SK-N-SH (cell line): Measurements from ENCODE around the gene SUFU. TPM values are rescaled to one million over a fixed set of nuclear protein-coding genes. Genes with fewer than 3 reads are reported as not detected.
A peak's percentile ranks its signal among the peaks of the same experiment; 100 is the strongest.

Source experiments
- CTCF ChIA-PET: fragments of 300-600, 350-600 bp; formaldehyde crosslinking; extraction: SDS; loops from one replicate; lab custom pipeline; 2021; lab: Yijun Ruan, JAX
- POLR2A ChIA-PET: fragments of 350-600 bp; sonication (Branson Sonifier 250); formaldehyde crosslinking; extraction: SDS; loops from one replicate; lab custom pipeline; 2020; ENCODE audit warnings: antibody characterized with exemption, inconsistent platforms; lab: Yijun Ruan, JAX
- DNase-seq: peaks from one replicate; pipeline ENCODE4 v3.0.0; 2012
- H2AFZ ChIP-seq: fragments of 200-600 bp; sonication (generic); 2 replicates; pipeline ENCODE4 v1.8.1; 2016; ENCODE audit warnings: antibody characterized with exemption, mild to moderate bottlenecking, low read depth
- H3F3A ChIP-seq: fragments of 200-600 bp; sonication (generic); replicated peaks from 2 replicates; pipeline ENCODE3; 2016; ENCODE audit warnings: antibody characterized with exemption, mild to moderate bottlenecking; ENCODE audit not compliant: insufficient read depth
- H3K27ac ChIP-seq, 2 experiments: fragments of 200-500 bp in 1 of 2; fragments of 200-600 bp in 1 of 2; sonication (Bioruptor generic) in 1 of 2; sonication (generic), shearing (Covaris generic) in 1 of 2; 2 replicates each; pipeline versions ENCODE4 v1.5.1 to v1.6.1; 2014 to 2016; ENCODE audit warnings: low read depth in 2 of 2, inconsistent platforms in 1 of 2, low read length in 1 of 2, mild to moderate bottlenecking in 1 of 2, mixed read lengths in 1 of 2
- H3K27me3 ChIP-seq: fragments of 200-600 bp; sonication (generic), shearing (Covaris generic); 2 replicates; pipeline ENCODE4 v1.6.1; 2016; ENCODE audit warnings: mixed run types; ENCODE audit not compliant: insufficient read depth
- H3K36me3 ChIP-seq, 2 experiments: fragments of 200-500 bp in 1 of 2; fragments of 200-600 bp in 1 of 2; sonication (Bioruptor generic) in 1 of 2; sonication (generic) in 1 of 2; replicated peaks in 1 of 2; 2 replicates each; pipeline versions ENCODE3 to v1.5.1; 2014 to 2016; ENCODE audit warnings: low read length in 1 of 2, mild to moderate bottlenecking in 1 of 2; ENCODE audit not compliant: insufficient read depth in 2 of 2, control insufficient read depth in 1 of 2
- H3K4me1 ChIP-seq, 2 experiments: fragments of 200-500 bp in 1 of 2; fragments of 200-600 bp in 1 of 2; sonication (Bioruptor generic) in 1 of 2; sonication (generic), shearing (Covaris generic) in 1 of 2; 2 replicates each; pipeline versions ENCODE4 v1.5.1 to v1.6.1; 2014 to 2016; ENCODE audit warnings: low read depth in 1 of 2, low read length in 1 of 2, mixed run types in 1 of 2; ENCODE audit not compliant: insufficient read depth in 2 of 2, control insufficient read depth in 1 of 2
- H3K4me2 ChIP-seq: fragments of 200-600 bp; sonication (generic), shearing (Covaris generic); 2 replicates; pipeline ENCODE4 v1.6.1; 2017; ENCODE audit warnings: mixed run types
- H3K4me3 ChIP-seq, 2 experiments: fragments of 200-500 bp in 1 of 2; fragments of 200-600 bp in 1 of 2; sonication (Bioruptor generic) in 1 of 2; sonication (generic), shearing (Covaris generic) in 1 of 2; 2 replicates each; pipeline versions ENCODE4 v1.5.1 to v1.8.1; 2014 to 2016; ENCODE audit warnings: low read depth in 2 of 2, inconsistent platforms in 1 of 2, low read length in 1 of 2, mild to moderate bottlenecking in 1 of 2, mixed read lengths in 1 of 2, moderate library complexity in 1 of 2
- H3K79me2 ChIP-seq: fragments of 200-600 bp; sonication (generic); 2 replicates; pipeline ENCODE4 v1.8.1; 2017; ENCODE audit warnings: mild to moderate bottlenecking; ENCODE audit not compliant: insufficient read depth
- H3K9ac ChIP-seq: fragments of 200-600 bp; sonication (generic); 2 replicates; pipeline ENCODE4 v1.6.1; 2017; ENCODE audit warnings: mixed run types
- H3K9me2 ChIP-seq: fragments of 200-600 bp; sonication (generic); 2 replicates; pipeline ENCODE4 v1.6.1; 2017; ENCODE audit warnings: mixed run types
- H3K9me3 ChIP-seq: fragments of 200-600 bp; sonication (generic); 2 replicates; pipeline ENCODE4 v1.6.1; 2017; ENCODE audit warnings: mixed run types, mild to moderate bottlenecking, moderate library complexity
- H4K20me1 ChIP-seq: fragments of 200-600 bp; sonication (generic); 2 replicates; pipeline ENCODE4 v1.6.1; 2017; ENCODE audit warnings: mild to moderate bottlenecking, mixed run types; ENCODE audit not compliant: insufficient read depth
- CHD2 ChIP-seq: fragments of 150-350 bp; IDR thresholded peaks from 2 replicates; pipeline ENCODE4 v1.6.1; 2018; ENCODE audit warnings: low read length; ENCODE audit not compliant: partially characterized antibody
- ELF1 ChIP-seq: IDR thresholded peaks from 2 replicates; pipeline ENCODE4 v1.4.0; 2012
- EZH2phosphoT487 ChIP-seq: fragments of 200-600 bp; sonication (generic); IDR thresholded peaks from 2 replicates; pipeline ENCODE4 v1.6.1; 2017; ENCODE audit warnings: low read depth, mixed run types, mild to moderate bottlenecking, antibody characterized with exemption, moderate library complexity, borderline replicate concordance
- GABPA ChIP-seq: IDR thresholded peaks from 2 replicates; pipeline ENCODE4 v1.4.0; 2012; ENCODE audit warnings: low read depth, mild to moderate bottlenecking
- JUND ChIP-seq: IDR thresholded peaks from 2 replicates; pipeline ENCODE4 v1.4.0; 2012
- MEF2A ChIP-seq: IDR thresholded peaks from 2 replicates; pipeline ENCODE4 v1.4.0; 2012; ENCODE audit warnings: low read depth, borderline replicate concordance
- POLR2AphosphoS5 ChIP-seq: IDR thresholded peaks from 2 replicates; pipeline ENCODE4 v1.6.1; 2012; ENCODE audit warnings: low read depth, low read length
- RAD21 ChIP-seq: IDR thresholded peaks from 2 replicates; pipeline ENCODE4 v1.6.1; 2012; ENCODE audit warnings: mild to moderate bottlenecking, low read length
- RCOR1 ChIP-seq: fragments of 150-350 bp; IDR thresholded peaks from 2 replicates; pipeline ENCODE4 v1.6.1; 2017; ENCODE audit warnings: antibody characterized with exemption, low read length
- RFX5 ChIP-seq: IDR thresholded peaks from 2 replicates; pipeline ENCODE4 v1.6.1; 2012; ENCODE audit warnings: mild to moderate bottlenecking, improper control_type of control experiment, low read length
- TAF1 ChIP-seq: IDR thresholded peaks from 2 replicates; pipeline ENCODE4 v1.6.1; 2012; ENCODE audit warnings: low read depth, mild to moderate bottlenecking, low read length, moderate library complexity, borderline replicate concordance
- TCF12 ChIP-seq: IDR thresholded peaks from 2 replicates; pipeline ENCODE4 v1.4.0; 2012
- YY1 ChIP-seq: IDR thresholded peaks from 2 replicates; pipeline ENCODE4 v1.4.0; 2012; ENCODE audit warnings: low read depth, mild to moderate bottlenecking
- WGBS: methylation state at CpG from one replicate; pipeline ENCODE4 v1.1.6; 2017; ENCODE audit warnings: low lambda C conversion rate; 5-methylcytosine and 5-hydroxymethylcytosine counted together
- polyA plus RNA-seq, 3 experiments: library from polyadenylated mRNA; depleted of rRNA; stranded (reverse); fragments of >200 nt; gene quantifications; 2 replicates each; pipeline ENCODE4 v1.2.3, GENCODE V29; 2012
- TF ChIP-seq, protein P1 (sequence below): IDR thresholded peaks from 2 replicates; pipeline ENCODE4 v1.4.0; 2012; ENCODE audit warnings: low read depth, borderline replicate concordance
- TF ChIP-seq, protein P2 (sequence below): IDR thresholded peaks from 2 replicates; pipeline ENCODE4; 2012
- TF ChIP-seq, protein P3 (sequence below): IDR thresholded peaks from 2 replicates; pipeline ENCODE4 v1.6.1; 2012; ENCODE audit warnings: mild to moderate bottlenecking, low read depth, low read length, moderate library complexity
- TF ChIP-seq, protein P4 (sequence below): fragments of 150-350 bp; IDR thresholded peaks from 2 replicates; pipeline ENCODE4 v1.6.1; 2017; ENCODE audit warnings: antibody characterized with exemption, low read length, low read depth, borderline replicate concordance

Gene SUFU
- polyA plus RNA-seq, 1 of the 3 experiments (the other 2 are of a cell fraction), result 5.7 TPM

DNA sequence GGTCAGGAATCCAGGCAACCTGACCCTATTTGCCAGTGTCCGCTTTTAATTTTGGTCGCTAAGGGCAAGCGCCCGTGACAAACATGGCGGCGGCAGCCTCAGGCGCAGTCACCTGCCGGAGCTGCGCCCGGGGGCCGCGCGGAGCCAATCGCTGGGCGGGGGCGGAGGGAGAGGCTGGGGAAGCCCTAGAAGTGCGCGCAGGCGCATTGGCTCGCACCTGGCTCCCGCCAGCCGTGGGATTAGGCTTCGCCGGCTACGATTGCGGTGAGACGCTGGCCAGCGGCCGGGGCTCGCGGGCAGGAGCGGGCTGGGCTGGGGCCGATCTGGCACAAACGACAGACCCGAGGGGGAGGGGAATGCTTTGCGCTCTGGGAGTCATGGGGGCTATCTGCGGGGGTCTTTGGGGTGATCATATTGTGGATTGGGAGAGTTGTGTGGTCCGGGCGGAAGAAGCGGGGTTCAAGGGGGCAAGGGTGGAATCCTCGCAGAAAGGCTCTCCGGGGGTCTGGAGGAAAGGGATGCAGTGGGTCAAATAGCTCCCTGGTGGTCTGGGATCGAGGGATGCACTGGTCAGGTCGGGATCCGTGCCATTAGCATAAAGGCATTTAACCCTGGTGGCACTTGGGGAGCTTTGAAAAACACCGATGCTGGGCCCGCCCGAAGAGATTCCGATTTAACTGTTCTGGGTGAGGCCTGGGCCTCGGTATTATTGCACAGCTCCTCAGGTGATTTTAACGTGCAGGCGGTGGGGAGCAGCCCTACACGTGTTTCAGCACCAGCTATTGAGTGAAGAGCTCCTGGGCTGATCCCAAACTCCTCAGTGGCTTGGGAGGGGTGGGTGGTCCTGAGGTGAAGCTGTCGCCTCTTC, 42.4 kb upstream of the SUFU start (continued):
- TF ChIP-seq, protein P1, sequence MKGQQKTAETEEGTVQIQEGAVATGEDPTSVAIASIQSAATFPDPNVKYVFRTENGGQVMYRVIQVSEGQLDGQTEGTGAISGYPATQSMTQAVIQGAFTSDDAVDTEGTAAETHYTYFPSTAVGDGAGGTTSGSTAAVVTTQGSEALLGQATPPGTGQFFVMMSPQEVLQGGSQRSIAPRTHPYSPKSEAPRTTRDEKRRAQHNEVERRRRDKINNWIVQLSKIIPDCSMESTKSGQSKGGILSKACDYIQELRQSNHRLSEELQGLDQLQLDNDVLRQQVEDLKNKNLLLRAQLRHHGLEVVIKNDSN, result peak; percentile 91
- no peak for TF ChIP-seq RAD21

DNA sequence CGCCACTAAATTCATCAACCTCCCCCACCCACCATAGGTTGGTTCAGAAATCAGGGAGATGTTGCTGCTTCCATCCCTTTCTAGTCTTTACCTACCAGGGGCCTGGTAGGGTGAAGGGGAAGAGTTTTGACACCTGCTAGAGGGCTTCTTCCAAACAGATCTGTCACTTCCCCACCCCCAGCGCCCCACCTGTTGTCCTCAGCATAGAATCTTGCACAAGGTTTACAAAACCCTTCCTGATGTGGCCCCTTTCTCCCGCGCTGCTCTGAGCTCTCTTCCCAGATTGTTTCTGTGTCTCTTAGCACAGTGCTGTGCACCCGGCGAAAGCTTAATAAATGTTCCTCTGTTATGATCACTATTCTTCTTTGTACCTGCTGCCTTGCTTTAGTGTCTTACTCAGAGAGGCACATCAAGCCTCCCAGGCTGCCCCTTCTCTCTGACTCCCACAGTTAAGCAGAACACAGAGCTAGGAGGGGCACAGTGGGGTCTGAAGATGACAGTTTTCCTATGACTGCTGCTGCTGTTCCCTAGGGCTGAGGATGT, 41.2 kb upstream of the SUFU start:
- no peaks in the 10 kb centered on the region for H4K20me1 ChIP-seq
- H3K27ac ChIP-seq, result no peak overlapping the region
- H3F3A ChIP-seq, result peaks cover 5% of the 10 kb centered on the region
- CTCF ChIA-PET, result interaction anchor here (0.9 to 3.9 kb wide), 7 partner anchors 16 to 1469 kb away, joined by 3 to 27 read pairs (median 3); no protein-coding TSS in a partner anchor
- no peak overlapping the region for H3K9ac ChIP-seq
- TF ChIP-seq, protein P2, sequence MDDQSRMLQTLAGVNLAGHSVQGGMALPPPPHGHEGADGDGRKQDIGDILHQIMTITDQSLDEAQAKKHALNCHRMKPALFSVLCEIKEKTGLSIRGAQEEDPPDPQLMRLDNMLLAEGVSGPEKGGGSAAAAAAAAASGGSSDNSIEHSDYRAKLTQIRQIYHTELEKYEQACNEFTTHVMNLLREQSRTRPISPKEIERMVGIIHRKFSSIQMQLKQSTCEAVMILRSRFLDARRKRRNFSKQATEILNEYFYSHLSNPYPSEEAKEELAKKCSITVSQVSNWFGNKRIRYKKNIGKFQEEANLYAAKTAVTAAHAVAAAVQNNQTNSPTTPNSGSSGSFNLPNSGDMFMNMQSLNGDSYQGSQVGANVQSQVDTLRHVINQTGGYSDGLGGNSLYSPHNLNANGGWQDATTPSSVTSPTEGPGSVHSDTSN, result no peak
- no peak for TF ChIP-seq YY1
- TF ChIP-seq GABPA, result no peak
- no peak for TF ChIP-seq MEF2A
- no peak for TF ChIP-seq CHD2
- TF ChIP-seq RCOR1, result no peak
- no peak for TF ChIP-seq RFX5
- TF ChIP-seq TAF1, result no peak
- no peaks in the 10 kb centered on the region for H3K9me3 ChIP-seq
- H3K4me1 ChIP-seq, result peaks cover 0 to 10% of the 10 kb centered on the region in 2 experiments; a peak in 1 of 4 replicates
- DNase-seq, result no peak
- H3K4me3 ChIP-seq, result no peak overlapping the region; a peak in 1 of 4 replicates
- H3K79me2 ChIP-seq, result no peaks in the 10 kb centered on the region
- no peaks in the 10 kb centered on the region for H3K36me3 ChIP-seq
- H2AFZ ChIP-seq, result no peak overlapping the region
- POLR2A ChIA-PET, result interaction anchor here (1.3 to 2.8 kb wide), 3 partner anchors 11 to 30 kb away, joined by 5 to 27 read pairs (median 7); partner anchors contain the start of genes C10orf95 and CUEDC2
- H3K27me3 ChIP-seq, result no peaks in the 10 kb centered on the region
- WGBS, result 91% methylated on average over 6 of the region's 6 CpGs
- no peaks in the 10 kb centered on the region for H3K9me2 ChIP-seq
- H3K4me2 ChIP-seq, result no peak overlapping the region

DNA sequence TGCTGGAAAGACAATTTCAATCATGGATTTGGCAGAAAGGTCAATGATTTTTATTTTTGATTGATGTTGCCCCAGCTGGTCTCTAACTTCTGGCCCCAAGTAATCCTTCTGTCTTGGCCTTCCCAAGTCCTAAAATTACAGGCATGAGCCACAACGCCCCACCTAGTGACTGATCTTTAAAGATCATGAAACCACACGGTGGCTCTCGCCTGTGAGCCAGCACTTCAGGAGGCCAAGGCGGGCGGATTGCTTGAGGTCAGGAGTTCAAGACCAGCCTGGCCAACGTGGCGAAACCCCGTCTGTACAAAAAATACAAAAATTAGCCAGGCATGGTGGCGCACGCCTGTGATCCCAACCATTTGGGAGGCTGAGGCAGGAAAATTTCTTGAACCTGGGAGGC, 39.8 kb upstream of the SUFU start:
- Histone ChIP-seq H3K4me2 (no peak overlapping the region), H3F3A (peaks cover 5% of the 10 kb centered on the region), H3K9me2 (no peaks in the 10 kb centered on the region), H3K9ac (no peak overlapping the region), H3K9me3 (no peaks in the 10 kb centered on the region), H3K27ac (no peak overlapping the region), H2AFZ (no peak overlapping the region), H3K27me3 (no peaks in the 10 kb centered on the region), H3K36me3 (no peaks in the 10 kb centered on the region), H4K20me1 (no peaks in the 10 kb centered on the region), H3K79me2 (no peaks in the 10 kb centered on the region), H3K4me3 (no peak overlapping the region), H3K4me1 (peaks cover 0 to 10% of the 10 kb centered on the region in 2 experiments; a peak in 1 of 4 replicates)
- CTCF ChIA-PET, result interaction anchor here (2.7 to 3.9 kb wide), 2 partner anchors 14 to 119 kb away, joined by 9 to 27 read pairs; no protein-coding TSS in a partner anchor
- POLR2A ChIA-PET, result interaction anchor here (1.3 kb wide), 1 partner anchor 32 kb away, joined by 5 read pairs; the partner anchor contains the start of gene CUEDC2
- 98% methylated on average over 10 of the region's 10 CpGs for WGBS
- no peak for DNase-seq
- TF ChIP-seq, protein P3, sequence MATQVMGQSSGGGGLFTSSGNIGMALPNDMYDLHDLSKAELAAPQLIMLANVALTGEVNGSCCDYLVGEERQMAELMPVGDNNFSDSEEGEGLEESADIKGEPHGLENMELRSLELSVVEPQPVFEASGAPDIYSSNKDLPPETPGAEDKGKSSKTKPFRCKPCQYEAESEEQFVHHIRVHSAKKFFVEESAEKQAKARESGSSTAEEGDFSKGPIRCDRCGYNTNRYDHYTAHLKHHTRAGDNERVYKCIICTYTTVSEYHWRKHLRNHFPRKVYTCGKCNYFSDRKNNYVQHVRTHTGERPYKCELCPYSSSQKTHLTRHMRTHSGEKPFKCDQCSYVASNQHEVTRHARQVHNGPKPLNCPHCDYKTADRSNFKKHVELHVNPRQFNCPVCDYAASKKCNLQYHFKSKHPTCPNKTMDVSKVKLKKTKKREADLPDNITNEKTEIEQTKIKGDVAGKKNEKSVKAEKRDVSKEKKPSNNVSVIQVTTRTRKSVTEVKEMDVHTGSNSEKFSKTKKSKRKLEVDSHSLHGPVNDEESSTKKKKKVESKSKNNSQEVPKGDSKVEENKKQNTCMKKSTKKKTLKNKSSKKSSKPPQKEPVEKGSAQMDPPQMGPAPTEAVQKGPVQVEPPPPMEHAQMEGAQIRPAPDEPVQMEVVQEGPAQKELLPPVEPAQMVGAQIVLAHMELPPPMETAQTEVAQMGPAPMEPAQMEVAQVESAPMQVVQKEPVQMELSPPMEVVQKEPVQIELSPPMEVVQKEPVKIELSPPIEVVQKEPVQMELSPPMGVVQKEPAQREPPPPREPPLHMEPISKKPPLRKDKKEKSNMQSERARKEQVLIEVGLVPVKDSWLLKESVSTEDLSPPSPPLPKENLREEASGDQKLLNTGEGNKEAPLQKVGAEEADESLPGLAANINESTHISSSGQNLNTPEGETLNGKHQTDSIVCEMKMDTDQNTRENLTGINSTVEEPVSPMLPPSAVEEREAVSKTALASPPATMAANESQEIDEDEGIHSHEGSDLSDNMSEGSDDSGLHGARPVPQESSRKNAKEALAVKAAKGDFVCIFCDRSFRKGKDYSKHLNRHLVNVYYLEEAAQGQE, result no peak
- TF ChIP-seq EZH2phosphoT487, result no peak
- no peak for TF ChIP-seq JUND
- no peak for TF ChIP-seq TCF12
- TF ChIP-seq, protein P4, sequence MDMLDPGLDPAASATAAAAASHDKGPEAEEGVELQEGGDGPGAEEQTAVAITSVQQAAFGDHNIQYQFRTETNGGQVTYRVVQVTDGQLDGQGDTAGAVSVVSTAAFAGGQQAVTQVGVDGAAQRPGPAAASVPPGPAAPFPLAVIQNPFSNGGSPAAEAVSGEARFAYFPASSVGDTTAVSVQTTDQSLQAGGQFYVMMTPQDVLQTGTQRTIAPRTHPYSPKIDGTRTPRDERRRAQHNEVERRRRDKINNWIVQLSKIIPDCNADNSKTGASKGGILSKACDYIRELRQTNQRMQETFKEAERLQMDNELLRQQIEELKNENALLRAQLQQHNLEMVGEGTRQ, result no peak
- no peak for TF ChIP-seq ELF1
- no peak for TF ChIP-seq POLR2AphosphoS5
- TF ChIP-seq, protein P2, result no peak
